ENCODE data around the gene RXRB.
A peak's percentile ranks its signal among the peaks of the same experiment; 100 is the strongest.
"Not testable (repeated sequence)": the region's sequence is repeated elsewhere in the genome, so short reads cannot be mapped to it uniquely, and the experiment has no call there.

Gene RXRB

GRCh38 chr6:33200219-33201146 is at the start of gene RXRB, which contains the start of gene SLC39A7:
Gene RXRB, minus strand, starts transcription at chr6:33200665. Its CDS starts 189 bp downstream, at chr6:33200476.
Gene SLC39A7, plus strand, starts transcription at chr6:33200867. Its CDS starts 379 bp downstream, at chr6:33201246.
- DNase-seq: peak; percentile 99

- DNase-seq: no peak
Measured at GRCh38 chr6:33249732-33250630, 49.5 kb upstream of the RXRB start.

GRCh38 chr6:33248932-33249731 is 48.7 kb upstream of the RXRB start:
- DNase-seq: peak; percentile 92 to 93

GRCh38 chr6:33248643-33248931 is 48.1 kb upstream of the RXRB start:
- DNase-seq: no peak

GRCh38 chr6:33247977-33248642 is 47.6 kb upstream of the RXRB start:
- DNase-seq: peak; percentile 88 to 94

GRCh38 chr6:33243476-33243875 is 43.0 kb upstream of the RXRB start:
- no peak for DNase-seq

GRCh38 chr6:33241968-33242367 is 41.5 kb upstream of the RXRB start:
- no peak for DNase-seq

GRCh38 chr6:33237741-33238140 is 37.3 kb upstream of the RXRB start:
- DNase-seq: no peak

- no peak for DNase-seq
Measured at GRCh38 chr6:33236852-33237251, 36.4 kb upstream of the RXRB start.

GRCh38 chr6:33236328-33236727 is 35.9 kb upstream of the RXRB start:
- DNase-seq: no peak

- DNase-seq: no peak
Measured at GRCh38 chr6:33235221-33235634, 34.8 kb upstream of the RXRB start.

- not testable (repeated sequence) for DNase-seq
Measured at GRCh38 chr6:33226503-33227120, 26.1 kb upstream of the RXRB start.

GRCh38 chr6:33217681-33218080 is 17.2 kb upstream of the RXRB start:
- no peak for DNase-seq

GRCh38 chr6:33217246-33217645 is 16.8 kb upstream of the RXRB start:
- DNase-seq: no peak

GRCh38 chr6:33216117-33216649 is 15.7 kb upstream of the RXRB start:
- DNase-seq: no peak

GRCh38 chr6:33215271-33216116 is 15.0 kb upstream of the RXRB start:
- DNase-seq: no peak

- DNase-seq: no peak
Measured at GRCh38 chr6:33213989-33214335, 13.5 kb upstream of the RXRB start.

GRCh38 chr6:33213166-33213988 is 12.9 kb upstream of the RXRB start:
- no peak for DNase-seq

GRCh38 chr6:33212857-33213165 is 12.3 kb upstream of the RXRB start:
- DNase-seq: no peak
